ENCODE results near the gene LRRIQ1. TPM values are rescaled to one million over a fixed set of nuclear protein-coding genes. Genes with fewer than 3 reads are reported as not detected.

LRRIQ1 gene
- 0.39 and 0.86 TPM in 2 replicates for total RNA-seq (2021)
- long read RNA-seq: 0 reads

GRCh38 chr12:85036234-85036707, at the start of gene LRRIQ1, which contains the start of gene TSPAN19:
Gene LRRIQ1, plus strand, starts transcription at chr12:85036351. Its CDS starts 1,826 bp downstream, at chr12:85038177.
Gene TSPAN19, minus strand, starts transcription at chr12:85036277. Its CDS starts 6,331 bp downstream, at chr12:85029946.
- no peaks in the 10 kb centered on the region for H3K4me1 ChIP-seq (ENCODE audit: insufficient read depth, low read length)
- Mint-ChIP-seq H3K4me3 (peak within 1 kb of the TSS; percentile 87 to 91), H3K27me3 (ENCODE audit: low read depth) (peaks cover 1% of the 10 kb centered on the region; the same call in 1 of the 2 replicates), H3K36me3 (ENCODE audit: insufficient read depth in 1 of 3, low read depth in 3 of 3) (no peaks in the 10 kb centered on the region), H3K4me1 (peaks cover 0 to 5% of the 10 kb centered on the region in 2 experiments; a peak in 1 of 4 replicates), H3K27ac (peak within 1 kb of the TSS in 2 of 3 experiments; percentile 86 to 99; a peak in 3 of 7 replicates), H3K9me3 (no peaks in the 10 kb centered on the region)
- no peak within 1 kb of the TSS for H2BK5ac ChIP-seq (ENCODE audit: insufficient read length, low read length)
- H4K5ac ChIP-seq (ENCODE audit: insufficient read length, low read depth, low read length): no peak within 1 kb of the TSS
- H3K18ac ChIP-seq (ENCODE audit: insufficient read length, low read depth, low read length): no peak within 1 kb of the TSS
- no peak for TF ChIP-seq CTCF (conservative IDR thresholded peaks at IDR 0.05)
- H2BK20ac ChIP-seq (ENCODE audit: low read depth, low read length, poor library complexity, severe bottlenecking): no peak within 1 kb of the TSS
- H3K9me3 ChIP-seq (ENCODE audit: control insufficient read depth, low read depth, low read length): no peaks in the 10 kb centered on the region
- no peak within 1 kb of the TSS for H4K8ac ChIP-seq (replicated peaks; ENCODE audit: insufficient read length, low read depth, low read length)
- no peak within 1 kb of the TSS for H3K23ac ChIP-seq (ENCODE audit: insufficient read length, low read depth, low read length)
- H3K14ac ChIP-seq (ENCODE audit: insufficient read depth, low read length): peak within 1 kb of the TSS; percentile 1; the same call in 1 of the 2 replicates
- H3K56ac ChIP-seq (ENCODE audit: insufficient read length, low read depth, low read length): no peak within 1 kb of the TSS
- no peaks in the 10 kb centered on the region for H3K27me3 ChIP-seq (ENCODE audit: insufficient read depth, low read length)
- no peak within 1 kb of the TSS for H2BK12ac ChIP-seq (ENCODE audit: insufficient read length, low read depth, low read length)
- no peak within 1 kb of the TSS for H2AFZ ChIP-seq (ENCODE audit: low read length)
- H3K27ac ChIP-seq (ENCODE audit: insufficient read length, low read depth, low read length): no peak within 1 kb of the TSS
- no peak within 1 kb of the TSS for H3K4ac ChIP-seq (ENCODE audit: low read depth, low read length)
- H4K20me1 ChIP-seq (ENCODE audit: control insufficient read depth, insufficient read depth, insufficient read length): no peaks in the 10 kb centered on the region
- no CpG with 5 or more reads among the region's 22 CpGs for WGBS (ENCODE audit: extremely low coverage, insufficient read length, low lambda C conversion rate)
- no peaks in the 10 kb centered on the region for H3K79me1 ChIP-seq (ENCODE audit: insufficient read depth, low read depth, low read length, poor library complexity, severe bottlenecking)
- no peak within 1 kb of the TSS for H4K91ac ChIP-seq (ENCODE audit: insufficient read length, low read depth, low read length)
- no peak within 1 kb of the TSS for H2BK120ac ChIP-seq (ENCODE audit: low read depth, low read length, poor library complexity, severe bottlenecking)
- no peak within 1 kb of the TSS for H2BK15ac ChIP-seq (ENCODE audit: low read depth, low read length)
- H3K79me2 ChIP-seq (ENCODE audit: insufficient read depth, low read length): no peaks in the 10 kb centered on the region
- DNase-seq: peak; percentile 95
- peak within 1 kb of the TSS; percentile 58 for H3K4me2 ChIP-seq (ENCODE audit: insufficient read depth, insufficient read length, low read length)
- peak within 1 kb of the TSS; percentile 10 for H3K9ac ChIP-seq (ENCODE audit: extremely low read depth, insufficient read length, low read length)
- no peak within 1 kb of the TSS for H3T11ph ChIP-seq (ENCODE audit: low read length)
- no peaks in the 10 kb centered on the region for H3K23me2 ChIP-seq (ENCODE audit: insufficient read length, low read depth, low read length, poor library complexity, severe bottlenecking)
- H2AK5ac ChIP-seq (ENCODE audit: insufficient read length, low read length): no peak within 1 kb of the TSS
